Hepatocyte (in vitro differentiated cells): ENCODE results near the gene CHST11. TPM values are rescaled to one million over a fixed set of nuclear protein-coding genes. Genes with fewer than 3 reads are reported as not detected.
A peak's percentile ranks its signal among the peaks of the same experiment; 100 is the strongest.

Experiments used
- DNase-seq: peaks from one replicate; pipeline ENCODE4 v3.0.0-alpha.2; 2016; ENCODE audit warnings: low spot score
- H2AFZ ChIP-seq: fragments of 200-600 bp; sonication (generic); 2 replicates; pipeline ENCODE4 v1.6.0; 2016; ENCODE audit warnings: antibody characterized with exemption, mild to moderate bottlenecking
- H3K27ac ChIP-seq: fragments of 200-600 bp; sonication (generic); 2 replicates; pipeline ENCODE4 v1.5.1; 2016; ENCODE audit warnings: mild to moderate bottlenecking
- H3K27me3 ChIP-seq: fragments of 200-600 bp; sonication (generic); 2 replicates; pipeline ENCODE4 v1.6.1; 2016
- H3K36me3 ChIP-seq: fragments of 200-600 bp; sonication (generic); replicated peaks from 2 replicates; pipeline ENCODE4 v1.5.1; 2016; ENCODE audit warnings: low read depth; ENCODE audit not compliant: insufficient read depth
- H3K4me1 ChIP-seq: fragments of 200-600 bp; sonication (generic); 2 replicates; pipeline ENCODE4 v1.5.1; 2016; ENCODE audit warnings: mild to moderate bottlenecking, moderate library complexity; ENCODE audit not compliant: insufficient read depth
- H3K4me2 ChIP-seq: fragments of 200-600 bp; sonication (generic); 2 replicates; pipeline ENCODE4 v1.6.0; 2016
- H3K4me3 ChIP-seq: fragments of 200-600 bp; sonication (generic); 2 replicates; pipeline ENCODE4 v1.5.1; 2016; ENCODE audit warnings: mild to moderate bottlenecking
- H3K79me2 ChIP-seq: fragments of 200-600 bp; sonication (generic); 2 replicates; pipeline ENCODE4 v1.6.0; 2017; ENCODE audit warnings: mild to moderate bottlenecking
- H3K9me2 ChIP-seq: fragments of 200-600 bp; sonication (generic); replicated peaks from 2 replicates; pipeline ENCODE4 v1.6.0; 2017; ENCODE audit warnings: mild to moderate bottlenecking; ENCODE audit not compliant: insufficient read depth
- H3K9me3 ChIP-seq: fragments of 200-600 bp; sonication (generic); 2 replicates; pipeline ENCODE4 v1.5.1; 2016; ENCODE audit warnings: low read depth, mild to moderate bottlenecking
- H4K20me1 ChIP-seq: fragments of 200-600 bp; sonication (generic); 2 replicates; pipeline ENCODE4 v1.6.0; 2016; ENCODE audit warnings: mild to moderate bottlenecking; ENCODE audit not compliant: insufficient read depth, poor library complexity, severe bottlenecking
- CTCF ChIP-seq: fragments of 200-600 bp; sonication (generic); IDR thresholded peaks from 2 replicates; pipeline ENCODE4 v1.5.1; 2016; ENCODE audit warnings: antibody characterized with exemption, mild to moderate bottlenecking; ENCODE audit not compliant: poor library complexity
- EZH2 ChIP-seq: fragments of 200-600 bp; sonication (generic); IDR thresholded peaks from 2 replicates; pipeline ENCODE4 v1.6.1; 2016; ENCODE audit warnings: antibody characterized with exemption, mild to moderate bottlenecking, borderline replicate concordance
- EZH2phosphoT487 ChIP-seq: fragments of 200-600 bp; sonication (generic); IDR thresholded peaks from one replicate; pipeline ENCODE4 v1.6.1; 2018; ENCODE audit warnings: antibody characterized with exemption, mild to moderate bottlenecking, low read depth, moderate library complexity; ENCODE audit not compliant: unreplicated experiment, severe bottlenecking
- WGBS: methylation state at CpG from one replicate; pipeline ENCODE4 v1.1.6; 2016; ENCODE audit warnings: low lambda C conversion rate; ENCODE audit errors: missing lambda C conversion rate; 5-methylcytosine and 5-hydroxymethylcytosine counted together
- polyA plus RNA-seq: library from polyadenylated mRNA; unstranded; fragments of >200 nt; fragmentation: Nextera tagmentation; extraction: Ambion mirVana; gene quantifications from 2 replicates; pipeline ENCODE4 v1.2.1, GENCODE V29; 2016
- total RNA-seq: library from RNA; depleted of rRNA; stranded (reverse); fragments of >200 nt; gene quantifications from 2 replicates; pipeline ENCODE4 v1.2.3, GENCODE V29; 2014

Gene CHST11
- total and polyA plus RNA-seq, 2 experiments from 2014 or later: 5.2 to 8.9 TPM

- H3K4me2 ChIP-seq: peak overlapping the region; percentile 4
- H3K79me2 ChIP-seq: no peaks in the 10 kb centered on the region
- H2AFZ ChIP-seq: no peak overlapping the region
- H3K4me1 ChIP-seq: peaks cover 5% of the 10 kb centered on the region
- TF ChIP-seq CTCF (no peak), EZH2phosphoT487 (no peak)
- no peaks in the 10 kb centered on the region for H4K20me1 ChIP-seq
- H3K36me3 ChIP-seq: no peaks in the 10 kb centered on the region
- peak; percentile 24 for DNase-seq
- no peaks in the 10 kb centered on the region for H3K9me2 ChIP-seq
- WGBS: 64% methylated on average over 9 of the region's 9 CpGs
- H3K9me3 ChIP-seq: no peaks in the 10 kb centered on the region
- H3K27ac ChIP-seq: no peak overlapping the region
- no peak overlapping the region for H3K4me3 ChIP-seq
- H3K27me3 ChIP-seq: no peaks in the 10 kb centered on the region
These were observed 30.4 kb downstream of the CHST11 start for GRCh38 chr12:104486943-104487819.

- TF ChIP-seq EZH2 (no peak), CTCF (no peak), EZH2phosphoT487 (no peak)
- H3K4me2 ChIP-seq: no peak overlapping the region
- H3K4me1 ChIP-seq: peaks cover 5% of the 10 kb centered on the region
- no peaks in the 10 kb centered on the region for H3K36me3 ChIP-seq
- H3K27me3 ChIP-seq: no peaks in the 10 kb centered on the region
- H3K27ac ChIP-seq: no peak overlapping the region
- no peak overlapping the region for H2AFZ ChIP-seq
- no peaks in the 10 kb centered on the region for H4K20me1 ChIP-seq
- DNase-seq: no peak
- H3K4me3 ChIP-seq: no peak overlapping the region
- 98% methylated on average over 13 of the region's 13 CpGs for WGBS
- no peaks in the 10 kb centered on the region for H3K79me2 ChIP-seq
- no peaks in the 10 kb centered on the region for H3K9me3 ChIP-seq
- no peaks in the 10 kb centered on the region for H3K9me2 ChIP-seq
These were observed 31.6 kb downstream of the CHST11 start for GRCh38 chr12:104488374-104488773.

GRCh38 chr12:104490186-104490585 is 33.4 kb downstream of the CHST11 start:
- H3K27me3 ChIP-seq: no peaks in the 10 kb centered on the region
- no peaks in the 10 kb centered on the region for H3K9me3 ChIP-seq
- peaks cover 5% of the 10 kb centered on the region for H3K4me1 ChIP-seq
- no peaks in the 10 kb centered on the region for H3K9me2 ChIP-seq
- DNase-seq: no peak
- H3K4me3 ChIP-seq: no peak overlapping the region
- H2AFZ ChIP-seq: no peak overlapping the region
- no peaks in the 10 kb centered on the region for H3K79me2 ChIP-seq
- TF ChIP-seq EZH2phosphoT487 (no peak), CTCF (no peak), EZH2 (no peak)
- H4K20me1 ChIP-seq: no peaks in the 10 kb centered on the region
- no peaks in the 10 kb centered on the region for H3K36me3 ChIP-seq
- H3K4me2 ChIP-seq: no peak overlapping the region
- no peak overlapping the region for H3K27ac ChIP-seq
- WGBS: 84% methylated on average over 4 of the region's 4 CpGs
